CD8-positive, alpha-beta memory T cell (primary cell): ENCODE measurements around the gene ATP5F1A. TPM values are rescaled to one million over a fixed set of nuclear protein-coding genes. Genes with fewer than 3 reads are reported as not detected.
A peak's percentile ranks its signal among the peaks of the same experiment; 100 is the strongest.
"Not testable (repeated sequence)": the region's sequence is repeated elsewhere in the genome, so short reads cannot be mapped to it uniquely, and the experiment has no call there.

Experiments used
- CTCF ChIA-PET: fragments of 350-600 bp; sonication (Branson Sonifier 250); formaldehyde crosslinking; loops from one replicate; lab custom pipeline; 2021; ENCODE audit warnings: antibody characterized with exemption; lab: Charles Lee
- POLR2A ChIA-PET: fragments of 350-600 bp; sonication (Branson Sonifier 250); formaldehyde crosslinking; loops from one replicate; lab custom pipeline; 2021; ENCODE audit warnings: antibody characterized with exemption; lab: Charles Lee
- DNase-seq, 5 donors: peaks; one replicate each; pipeline versions ENCODE4 v3.0.0 to v3.0.0-alpha.2; 2020 to 2022; ENCODE audit warnings: mixed read lengths in 1 of 5
- H3K27ac ChIP-seq: one replicate; pipeline ENCODE4 v1.7.0; 2013; ENCODE audit warnings: low read depth, mild to moderate bottlenecking, low read length, moderate library complexity
- H3K27me3 ChIP-seq: 2 replicates; pipeline ENCODE4 v1.7.0; 2013; ENCODE audit warnings: low read length, mild to moderate bottlenecking; ENCODE audit not compliant: insufficient read depth, poor library complexity, severe bottlenecking
- H3K36me3 ChIP-seq: 2 replicates; pipeline ENCODE4 v1.7.0; 2013; ENCODE audit warnings: mild to moderate bottlenecking, low read length, moderate library complexity; ENCODE audit not compliant: insufficient read depth
- H3K4me1 ChIP-seq: 2 replicates; pipeline ENCODE4 v1.7.0; 2013; ENCODE audit warnings: mild to moderate bottlenecking, low read length, moderate library complexity; ENCODE audit not compliant: insufficient read depth
- H3K4me3 ChIP-seq: 2 replicates; pipeline ENCODE4 v1.7.0; 2013; ENCODE audit warnings: mild to moderate bottlenecking, low read length
- H3K9me3 ChIP-seq: 2 replicates; pipeline ENCODE4 v1.7.0; 2013; ENCODE audit warnings: mild to moderate bottlenecking, low read length
- H3K27ac Mint-ChIP-seq, 8 donors: one replicate each; pipeline ENCODE4 v1.8.0; 2020 to 2021; ENCODE audit warnings: mixed read lengths in 8 of 8, mild to moderate bottlenecking in 6 of 8, inconsistent platforms in 3 of 8, moderate library complexity in 3 of 8
- H3K27me3 Mint-ChIP-seq, 2 donors: one replicate each; pipeline ENCODE4 v1.8.0; 2020 to 2021; ENCODE audit warnings: mixed read lengths in 2 of 2, mild to moderate bottlenecking in 1 of 2, moderate library complexity in 1 of 2
- H3K36me3 Mint-ChIP-seq, 3 donors: one replicate each; pipeline ENCODE4 v1.8.0; 2020 to 2021; ENCODE audit warnings: mixed read lengths in 3 of 3, inconsistent platforms in 1 of 3, mild to moderate bottlenecking in 1 of 3
- H3K4me1 Mint-ChIP-seq, 3 donors: one replicate each; pipeline ENCODE4 v1.8.0; 2020 to 2021; ENCODE audit warnings: mixed read lengths in 3 of 3, inconsistent platforms in 1 of 3, mild to moderate bottlenecking in 1 of 3
- H3K4me3 Mint-ChIP-seq, 7 donors: one replicate each; pipeline ENCODE4 v1.8.0; 2020 to 2021; ENCODE audit warnings: mixed read lengths in 7 of 7, mild to moderate bottlenecking in 6 of 7, moderate library complexity in 4 of 7, inconsistent platforms in 2 of 7
- H3K9me3 Mint-ChIP-seq, 5 donors: one replicate each; pipeline ENCODE4 v1.8.0; 2020 to 2022; ENCODE audit warnings: mixed read lengths in 5 of 5, mild to moderate bottlenecking in 3 of 5, moderate library complexity in 2 of 5, inconsistent platforms in 1 of 5
- polyA plus RNA-seq: library from polyadenylated mRNA; unstranded; fragments of 300-500 nt; fragmentation: Illumina TruSeq; gene quantifications from one replicate; pipeline ENCODE4 v1.2.3, GENCODE V29; 2021
- total RNA-seq, 2 experiments: library from RNA; stranded (reverse); gene quantifications; one replicate each; pipeline ENCODE4 v1.2.3, GENCODE V29; 2021

ATP5F1A gene
- total and polyA plus RNA-seq, 3 experiments from 2014 or later = 409 to 468 (median 456) TPM

DNA sequence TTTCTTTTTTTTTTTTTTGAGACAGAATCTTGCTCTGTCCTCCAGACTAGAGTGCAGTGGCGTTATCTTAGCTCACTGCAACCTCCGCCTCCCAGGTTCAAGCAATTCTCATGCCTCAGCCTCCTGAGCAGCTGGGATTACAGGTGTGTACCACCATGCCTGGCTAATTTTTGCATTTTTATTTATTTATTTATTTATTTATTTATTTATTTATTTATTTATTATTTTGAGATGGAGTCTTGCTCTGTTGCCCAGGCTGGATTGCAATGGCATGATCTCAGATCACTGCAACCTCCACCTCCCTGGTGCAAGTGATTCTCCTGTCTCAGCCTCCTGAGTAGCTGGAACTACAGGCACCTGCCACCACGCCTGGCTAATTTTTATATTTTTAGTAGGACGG is 28.5 kb upstream of the ATP5F1A start:
- H3K27me3 Mint-ChIP-seq, H3K27me3 ChIP-seq, POLR2A ChIA-PET, H3K9me3 Mint-ChIP-seq, H3K4me3 Mint-ChIP-seq, H3K27ac ChIP-seq, H3K4me1 ChIP-seq, DNase-seq, H3K9me3 ChIP-seq, H3K4me3 ChIP-seq, H3K4me1 Mint-ChIP-seq, H3K36me3 ChIP-seq, H3K27ac Mint-ChIP-seq: not testable (repeated sequence)
- peaks cover 7 to 66% (median 24%) of the 10 kb centered on the region in 3 donors for H3K36me3 Mint-ChIP-seq
- CTCF ChIA-PET = interaction anchor here (0.7 kb wide), 1 partner anchor 9 kb away, joined by 3 read pairs; no protein-coding TSS in a partner anchor

DNA sequence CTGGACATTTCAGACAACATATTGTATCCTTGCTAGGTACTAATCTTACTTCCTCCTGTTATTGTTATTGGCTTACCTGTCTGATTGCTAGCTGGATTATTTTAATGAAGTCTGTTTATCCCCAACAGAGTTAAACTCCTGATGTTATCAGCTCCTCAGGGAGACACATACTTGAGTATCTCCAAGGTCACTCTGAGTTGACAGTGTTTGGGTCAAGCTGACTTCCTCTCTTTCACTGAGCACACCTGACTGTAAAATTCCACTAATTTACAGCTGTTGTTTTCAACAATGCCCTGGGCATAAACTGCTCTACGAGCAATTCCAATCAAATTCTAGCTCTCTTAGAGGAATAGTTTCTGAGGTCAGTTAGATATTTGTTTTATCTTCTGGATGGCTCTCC is 15.7 kb upstream of the ATP5F1A start:
- Mint-ChIP-seq H3K4me1 (peaks cover 6 to 15% (median 10%) of the 10 kb centered on the region in 3 donors), H3K27me3 (no peaks in the 10 kb centered on the region), H3K27ac (no peak overlapping the region), H3K36me3 (peaks cover 8 to 56% (median 9%) of the 10 kb centered on the region in 3 donors), H3K4me3 (no peak overlapping the region), H3K9me3 (no peaks in the 10 kb centered on the region)
- POLR2A ChIA-PET = no interaction called here
- CTCF ChIA-PET = interaction anchor here (1.3 kb wide), 1 partner anchor 35 kb away, joined by 4 read pairs; no protein-coding TSS in a partner anchor
- Histone ChIP-seq H3K4me1 (no peaks in the 10 kb centered on the region), H3K36me3 (peaks cover 4% of the 10 kb centered on the region), H3K4me3 (no peak overlapping the region), H3K27me3 (no peaks in the 10 kb centered on the region), H3K27ac (no peak overlapping the region), H3K9me3 (no peaks in the 10 kb centered on the region)
- no peak for DNase-seq

DNA sequence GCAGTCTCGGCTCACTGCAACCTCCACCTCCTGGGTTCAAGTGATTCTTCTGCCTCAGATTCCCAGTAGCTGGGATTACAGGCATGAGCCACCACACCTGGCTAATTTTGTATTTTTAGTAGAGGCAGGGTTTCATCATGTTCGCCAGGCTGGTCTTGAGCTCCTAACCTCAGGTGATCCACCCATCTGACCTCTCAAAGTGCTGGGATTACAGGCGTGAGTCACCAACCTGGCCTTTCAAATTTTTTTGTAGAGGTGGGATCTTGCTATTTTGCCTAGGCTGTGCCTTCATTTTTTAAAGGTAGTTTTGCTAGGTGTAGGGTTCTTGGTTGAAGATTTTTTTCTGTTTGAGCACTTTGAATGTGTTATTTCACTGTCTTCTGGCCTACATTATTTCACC is 12.3 kb upstream of the ATP5F1A start:
- H3K27ac Mint-ChIP-seq = no peak overlapping the region
- POLR2A ChIA-PET = interaction anchor here (0.6 to 0.7 kb wide), 2 partner anchors 65 to 1039 kb away, joined by 5 to 9 read pairs; no protein-coding TSS in a partner anchor
- no peak for DNase-seq
- peaks cover 4% of the 10 kb centered on the region for H3K36me3 ChIP-seq
- no peaks in the 10 kb centered on the region for H3K27me3 Mint-ChIP-seq
- H3K9me3 Mint-ChIP-seq = no peaks in the 10 kb centered on the region
- H3K4me1 Mint-ChIP-seq = peaks cover 16 to 35% (median 28%) of the 10 kb centered on the region in 3 donors
- peaks cover 8 to 57% (median 9%) of the 10 kb centered on the region in 3 donors for H3K36me3 Mint-ChIP-seq
- H3K27me3 ChIP-seq = no peaks in the 10 kb centered on the region
- no peaks in the 10 kb centered on the region for H3K4me1 ChIP-seq
- CTCF ChIA-PET = no interaction called here
- no peak overlapping the region for H3K27ac ChIP-seq
- peak overlapping the region in 1 of 7 donors; percentile 50 for H3K4me3 Mint-ChIP-seq
- H3K9me3 ChIP-seq = no peaks in the 10 kb centered on the region
- H3K4me3 ChIP-seq = no peak overlapping the region

DNA sequence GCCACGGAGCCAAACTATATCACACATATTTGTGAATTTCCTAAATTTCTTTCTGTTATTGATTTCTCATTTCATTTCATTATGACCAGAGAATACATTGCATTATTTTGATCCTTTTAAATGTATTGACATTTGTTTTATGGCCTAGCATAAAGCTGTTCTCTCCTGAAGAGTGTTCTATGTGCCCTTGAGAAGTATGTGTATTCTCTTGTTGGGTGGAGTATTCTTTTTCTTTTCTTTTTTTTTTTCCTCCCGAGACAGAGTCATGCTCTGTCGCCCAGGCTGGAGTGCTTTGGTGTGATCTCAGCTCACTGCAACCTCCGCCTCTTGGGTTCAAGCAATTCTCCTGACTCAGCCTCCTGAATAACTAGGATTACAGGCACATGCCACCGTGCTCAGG is 11.3 kb upstream of the ATP5F1A start:
- Mint-ChIP-seq H3K36me3 (peaks cover 8 to 57% (median 9%) of the 10 kb centered on the region in 3 donors), H3K27me3 (no peaks in the 10 kb centered on the region), H3K27ac (peak overlapping the region in 1 of 8 donors; percentile 29), H3K9me3 (no peaks in the 10 kb centered on the region), H3K4me3 (no peak overlapping the region), H3K4me1 (peaks cover 23 to 45% (median 38%) of the 10 kb centered on the region in 3 donors)
- no peak overlapping the region for H3K4me3 ChIP-seq
- no peaks in the 10 kb centered on the region for H3K36me3 ChIP-seq
- no peaks in the 10 kb centered on the region for H3K27me3 ChIP-seq
- POLR2A ChIA-PET = interaction anchor here (0.7 kb wide), 1 partner anchor 66 kb away, joined by 9 read pairs; no protein-coding TSS in a partner anchor
- H3K9me3 ChIP-seq = no peaks in the 10 kb centered on the region
- H3K27ac ChIP-seq = no peak overlapping the region
- no peak for DNase-seq
- peaks cover 3% of the 10 kb centered on the region for H3K4me1 ChIP-seq
- CTCF ChIA-PET = no interaction called here

DNA sequence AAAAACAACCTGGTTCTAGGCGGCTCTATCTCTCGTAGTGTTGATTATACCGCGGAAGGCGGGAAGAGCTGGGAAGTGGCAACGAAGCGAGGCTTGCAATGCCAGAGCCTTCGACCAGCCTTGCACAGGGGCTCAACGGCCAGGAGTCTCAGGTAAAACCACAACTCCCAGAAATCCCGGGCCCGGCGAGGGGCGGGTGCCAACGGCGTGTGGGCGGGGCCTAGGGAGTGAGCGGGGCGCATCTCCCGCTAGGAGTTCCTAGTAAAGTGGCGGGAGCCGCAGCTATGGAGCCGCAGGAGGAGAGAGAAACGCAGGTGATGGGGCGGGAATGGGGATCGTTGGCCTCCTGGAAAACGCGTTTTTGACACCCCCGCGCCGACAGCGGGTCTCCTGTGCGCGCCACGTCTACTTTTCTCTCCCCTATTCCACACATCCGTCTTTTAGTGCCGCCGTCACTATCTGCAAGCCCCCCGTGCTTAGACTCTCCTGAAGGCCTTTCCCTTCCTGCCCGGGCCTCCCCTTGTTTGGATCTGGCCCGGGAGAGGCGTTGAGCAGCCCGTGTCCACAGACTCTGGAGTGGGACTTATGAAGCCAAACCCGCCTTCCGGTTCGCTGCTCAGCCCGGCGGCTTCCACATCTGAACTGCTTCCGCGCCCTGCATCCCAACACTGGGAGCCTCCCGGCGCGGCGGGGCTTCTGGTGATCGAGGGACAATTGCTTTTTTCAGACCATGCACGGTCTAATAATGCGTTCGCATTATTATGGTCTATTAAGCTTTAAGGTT is 6.2 kb upstream of the ATP5F1A start, which contains the start of gene HAUS1:
Gene HAUS1, plus strand, starts transcription at position 258 of the 784 bp plus-strand sequence. Its CDS starts 27 bp downstream, at position 285.
- Histone ChIP-seq H3K36me3 (no peaks in the 10 kb centered on the region), H3K4me3 (peak within 1 kb of the TSS; percentile 89), H3K4me1 (peaks cover 7% of the 10 kb centered on the region), H3K9me3 (no peaks in the 10 kb centered on the region), H3K27ac (peak within 1 kb of the TSS; percentile 68), H3K27me3 (no peaks in the 10 kb centered on the region)
- H3K9me3 Mint-ChIP-seq = no peaks in the 10 kb centered on the region
- DNase-seq = peak; percentile 70 to 85 (median 75)
- peaks cover 27 to 45% (median 39%) of the 10 kb centered on the region in 3 donors for H3K4me1 Mint-ChIP-seq
- ChIA-PET POLR2A (interaction anchor here (0.6 kb wide), 1 partner anchor 12 kb away, joined by 3 read pairs; no protein-coding TSS in a partner anchor), CTCF (interaction anchor here (0.9 to 2.8 kb wide), 5 partner anchors 9 to 224 kb away, joined by 3 to 10 read pairs (median 3); a partner anchor contains a TSS)
- peaks cover 0 to 31% (median 1%) of the 10 kb centered on the region in 3 donors for H3K36me3 Mint-ChIP-seq
- H3K4me3 Mint-ChIP-seq = peak within 1 kb of the TSS; percentile 96 to 100 (median 99)
- H3K27me3 Mint-ChIP-seq = no peaks in the 10 kb centered on the region
- peak within 1 kb of the TSS; percentile 86 to 99 (median 96) for H3K27ac Mint-ChIP-seq

DNA sequence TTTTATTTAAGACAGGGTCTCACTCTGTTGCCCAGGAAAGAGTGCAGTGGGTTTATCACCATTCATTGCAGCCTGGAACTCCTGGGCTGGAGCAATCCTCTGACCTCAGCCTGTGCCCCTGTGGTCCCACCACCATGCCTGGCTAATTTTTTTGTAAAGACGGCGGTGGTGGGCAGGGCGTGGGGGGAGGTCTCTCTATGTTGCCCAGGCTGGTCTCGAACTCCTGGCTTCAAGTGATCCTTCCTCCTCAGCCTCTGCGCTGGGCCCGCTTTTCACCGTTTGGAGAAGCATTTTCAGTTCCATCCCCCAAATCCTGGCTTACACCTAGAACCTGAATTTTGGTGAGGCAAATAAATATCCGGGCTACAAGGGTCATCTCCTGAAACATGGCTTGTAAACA is 1.4 kb upstream of the ATP5F1A start:
- Mint-ChIP-seq H3K36me3 (peaks cover 2 to 21% (median 5%) of the 10 kb centered on the region in 3 donors), H3K4me1 (peaks cover 31 to 41% (median 37%) of the 10 kb centered on the region in 3 donors), H3K27ac (peak overlapping the region in 1 of 8 donors; percentile 42), H3K9me3 (no peaks in the 10 kb centered on the region), H3K27me3 (no peaks in the 10 kb centered on the region), H3K4me3 (peak overlapping the region in 2 of 7 donors; percentile 41 to 99)
- H3K27me3 ChIP-seq = no peaks in the 10 kb centered on the region
- H3K9me3 ChIP-seq = no peaks in the 10 kb centered on the region
- peaks cover 34% of the 10 kb centered on the region for H3K4me1 ChIP-seq
- no peak overlapping the region for H3K27ac ChIP-seq
- ChIA-PET POLR2A (no interaction called here), CTCF (interaction anchor here (1.1 to 1.9 kb wide), 3 partner anchors 26 to 433 kb away, joined by 5 to 9 read pairs (median 7); a partner anchor contains a TSS)
- H3K4me3 ChIP-seq = no peak overlapping the region
- no peak for DNase-seq
- no peaks in the 10 kb centered on the region for H3K36me3 ChIP-seq

DNA sequence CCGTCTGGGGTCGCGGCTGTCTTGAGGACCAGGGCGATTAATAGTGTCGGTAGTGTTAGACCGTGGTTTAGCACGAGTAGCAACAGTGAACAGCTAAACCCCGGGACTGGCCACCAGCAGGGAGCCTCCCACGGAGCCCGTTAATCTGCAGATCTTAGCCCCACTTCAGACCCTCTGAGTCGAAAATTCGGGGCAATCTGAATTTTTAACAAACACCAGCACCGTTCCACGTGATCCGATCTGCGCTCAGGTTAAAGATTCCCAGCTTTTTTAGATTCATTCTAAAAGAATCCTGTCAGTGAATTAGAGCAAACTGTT is 479 bp upstream of the ATP5F1A start:
- no peaks in the 10 kb centered on the region for H3K9me3 Mint-ChIP-seq
- peaks cover 31 to 39% (median 37%) of the 10 kb centered on the region in 3 donors for H3K4me1 Mint-ChIP-seq
- H3K27me3 ChIP-seq = no peaks in the 10 kb centered on the region
- POLR2A ChIA-PET = interaction anchor here (1.7 kb wide), 1 partner anchor 27 kb away, joined by 5 read pairs; the partner anchor contains the start of gene PSTPIP2
- H3K27ac Mint-ChIP-seq = peak overlapping the region; percentile 89 to 99 (median 98)
- H3K36me3 Mint-ChIP-seq = peaks cover 4 to 23% (median 5%) of the 10 kb centered on the region in 3 donors
- no peaks in the 10 kb centered on the region for H3K36me3 ChIP-seq
- peak overlapping the region; percentile 79 for H3K4me3 ChIP-seq
- H3K27me3 Mint-ChIP-seq = no peaks in the 10 kb centered on the region
- H3K9me3 ChIP-seq = no peaks in the 10 kb centered on the region
- DNase-seq = no peak
- CTCF ChIA-PET = interaction anchor here (1.1 to 1.9 kb wide), 3 partner anchors 25 to 433 kb away, joined by 5 to 9 read pairs (median 7); a partner anchor contains a TSS
- H3K4me3 Mint-ChIP-seq = peak overlapping the region; percentile 97 to 99 (median 98)
- H3K4me1 ChIP-seq = peaks cover 31% of the 10 kb centered on the region
- peak overlapping the region; percentile 83 for H3K27ac ChIP-seq
